Calu3 (cell line): ENCODE results near the gene C1R. TPM values are rescaled to one million over a fixed set of nuclear protein-coding genes. Genes with fewer than 3 reads are reported as not detected.

ENCODE experiments used
- BruUV-seq: library from RNA; stranded (reverse); fragments of 400-500 nt; replicated peaks from 2 replicates; lab custom pipeline; 2021; lab: Mats Ljungman, UMichigan
- CTCF ChIA-PET: fragments of 300-600 bp; sonication (Branson Sonifier 250); formaldehyde crosslinking; loops from one replicate; lab custom pipeline; 2022; ENCODE audit warnings: antibody characterized with exemption; lab: Charles Lee
- DNase-seq: peaks from one replicate; pipeline ENCODE4 v3.0.0; 2022
- H3K27ac Mint-ChIP-seq: one replicate; pipeline ENCODE4 v1.8.0; 2022; ENCODE audit warnings: mixed read lengths; ENCODE audit not compliant: unreplicated experiment
- H3K27me3 Mint-ChIP-seq: one replicate; pipeline ENCODE4 v1.8.0; 2022; ENCODE audit warnings: mixed read lengths; ENCODE audit not compliant: unreplicated experiment
- H3K36me3 Mint-ChIP-seq: one replicate; pipeline ENCODE4 v1.8.0; 2022; ENCODE audit warnings: mild to moderate bottlenecking, moderate library complexity, mixed read lengths; ENCODE audit not compliant: insufficient read depth, unreplicated experiment
- H3K4me1 Mint-ChIP-seq: one replicate; pipeline ENCODE4 v1.8.0; 2022; ENCODE audit warnings: mild to moderate bottlenecking, low read depth, mixed read lengths; ENCODE audit not compliant: unreplicated experiment
- H3K4me3 Mint-ChIP-seq: one replicate; pipeline ENCODE4 v1.8.0; 2022; ENCODE audit warnings: mild to moderate bottlenecking, low read depth, moderate library complexity, mixed read lengths; ENCODE audit not compliant: unreplicated experiment
- H3K9me3 Mint-ChIP-seq: one replicate; pipeline ENCODE4 v1.8.0; 2022; ENCODE audit warnings: low read depth, mixed read lengths; ENCODE audit not compliant: unreplicated experiment
- intact Hi-C: fragments of 100-400 bp; cut with micrococcal nuclease; formaldehyde crosslinking; loops from one replicate; pipeline ENCODE4 v1.10.0; 2022; ENCODE audit not compliant: unreplicated experiment
- total RNA-seq: library from RNA; stranded (reverse); gene quantifications from 2 replicates; pipeline ENCODE4 v1.2.3, GENCODE V29; 2022
- TF ChIP-seq, protein P1 (sequence below): fragments of 200-600 bp; IDR thresholded peaks from one replicate; pipeline ENCODE4 v1.8.0; 2022; ENCODE audit warnings: antibody characterized with exemption; ENCODE audit not compliant: unreplicated experiment

Gene C1R
- total RNA-seq, 1 experiment from 2014 or later: 7.6 TPM

DNA sequence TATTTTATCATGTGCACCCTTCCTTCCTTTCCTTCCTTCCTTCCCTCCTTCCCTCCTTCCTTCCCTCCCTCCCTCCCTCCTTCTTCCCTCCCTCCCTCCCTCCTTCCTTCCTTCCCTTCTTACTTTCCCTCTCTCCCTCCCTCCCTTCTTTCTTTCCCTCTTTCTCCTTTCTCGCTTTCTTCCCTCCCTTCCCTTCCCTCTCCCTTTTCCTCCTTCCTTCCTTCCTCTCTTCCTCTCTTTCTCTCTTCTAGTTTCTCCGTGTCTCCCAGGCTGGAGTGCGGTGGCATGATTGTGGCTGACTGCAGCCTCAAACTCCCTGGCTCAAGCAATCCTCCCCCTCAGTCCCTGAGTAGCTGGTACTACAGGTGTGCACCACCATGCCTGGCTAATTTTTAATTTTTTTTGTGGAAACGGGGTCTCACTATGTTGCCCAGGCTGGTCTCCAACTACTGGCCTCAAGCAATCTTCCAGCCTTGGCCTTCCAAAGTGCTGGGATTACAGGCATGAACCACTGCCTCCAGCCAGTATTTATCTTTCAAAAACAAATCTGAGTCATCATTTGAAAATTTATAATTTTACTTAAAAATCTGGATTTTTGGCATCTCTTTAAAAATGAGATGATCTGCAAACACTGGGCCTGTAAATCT lies 8.9 kb upstream of the C1R start:
- no TSS peak for BruUV-seq
- DNase-seq: no peak
- CTCF ChIA-PET: no interaction called here
- Mint-ChIP-seq H3K27ac (no peak overlapping the region), H3K27me3 (no peaks in the 10 kb centered on the region), H3K4me3 (no peak overlapping the region), H3K36me3 (peaks cover 12% of the 10 kb centered on the region), H3K4me1 (no peaks in the 10 kb centered on the region), H3K9me3 (peaks cover 4% of the 10 kb centered on the region)
- intact Hi-C loops: no loop called here
- TF ChIP-seq, protein P1, sequence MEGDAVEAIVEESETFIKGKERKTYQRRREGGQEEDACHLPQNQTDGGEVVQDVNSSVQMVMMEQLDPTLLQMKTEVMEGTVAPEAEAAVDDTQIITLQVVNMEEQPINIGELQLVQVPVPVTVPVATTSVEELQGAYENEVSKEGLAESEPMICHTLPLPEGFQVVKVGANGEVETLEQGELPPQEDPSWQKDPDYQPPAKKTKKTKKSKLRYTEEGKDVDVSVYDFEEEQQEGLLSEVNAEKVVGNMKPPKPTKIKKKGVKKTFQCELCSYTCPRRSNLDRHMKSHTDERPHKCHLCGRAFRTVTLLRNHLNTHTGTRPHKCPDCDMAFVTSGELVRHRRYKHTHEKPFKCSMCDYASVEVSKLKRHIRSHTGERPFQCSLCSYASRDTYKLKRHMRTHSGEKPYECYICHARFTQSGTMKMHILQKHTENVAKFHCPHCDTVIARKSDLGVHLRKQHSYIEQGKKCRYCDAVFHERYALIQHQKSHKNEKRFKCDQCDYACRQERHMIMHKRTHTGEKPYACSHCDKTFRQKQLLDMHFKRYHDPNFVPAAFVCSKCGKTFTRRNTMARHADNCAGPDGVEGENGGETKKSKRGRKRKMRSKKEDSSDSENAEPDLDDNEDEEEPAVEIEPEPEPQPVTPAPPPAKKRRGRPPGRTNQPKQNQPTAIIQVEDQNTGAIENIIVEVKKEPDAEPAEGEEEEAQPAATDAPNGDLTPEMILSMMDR: no peak

DNA sequence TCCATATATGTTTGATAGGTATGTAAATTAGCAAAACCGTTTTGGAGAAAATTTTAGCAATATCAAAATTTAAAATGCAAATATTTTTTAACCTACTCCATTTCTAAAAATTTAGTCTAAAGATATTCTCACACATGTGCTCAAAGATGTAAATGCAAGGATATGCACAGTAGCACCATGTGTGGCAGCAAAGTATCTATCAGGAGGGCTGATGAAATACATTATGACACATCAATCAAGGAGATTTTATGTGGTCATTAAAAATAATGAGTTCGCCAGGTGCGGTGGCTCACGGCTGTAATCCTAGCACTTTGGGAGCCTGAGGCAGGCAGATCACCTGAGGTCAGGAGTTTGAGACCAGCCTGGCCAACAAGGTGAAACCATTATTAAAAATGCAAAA lies 8.0 kb upstream of the C1R start:
- TF ChIP-seq, protein P1: no peak
- Mint-ChIP-seq H3K9me3 (no peaks in the 10 kb centered on the region), H3K4me3 (no peak overlapping the region), H3K27ac (no peak overlapping the region), H3K4me1 (no peaks in the 10 kb centered on the region), H3K27me3 (no peaks in the 10 kb centered on the region), H3K36me3 (peaks cover 16% of the 10 kb centered on the region)
- BruUV-seq: no TSS peak
- intact Hi-C loops: no loop called here
- CTCF ChIA-PET: no interaction called here
- DNase-seq: no peak

DNA sequence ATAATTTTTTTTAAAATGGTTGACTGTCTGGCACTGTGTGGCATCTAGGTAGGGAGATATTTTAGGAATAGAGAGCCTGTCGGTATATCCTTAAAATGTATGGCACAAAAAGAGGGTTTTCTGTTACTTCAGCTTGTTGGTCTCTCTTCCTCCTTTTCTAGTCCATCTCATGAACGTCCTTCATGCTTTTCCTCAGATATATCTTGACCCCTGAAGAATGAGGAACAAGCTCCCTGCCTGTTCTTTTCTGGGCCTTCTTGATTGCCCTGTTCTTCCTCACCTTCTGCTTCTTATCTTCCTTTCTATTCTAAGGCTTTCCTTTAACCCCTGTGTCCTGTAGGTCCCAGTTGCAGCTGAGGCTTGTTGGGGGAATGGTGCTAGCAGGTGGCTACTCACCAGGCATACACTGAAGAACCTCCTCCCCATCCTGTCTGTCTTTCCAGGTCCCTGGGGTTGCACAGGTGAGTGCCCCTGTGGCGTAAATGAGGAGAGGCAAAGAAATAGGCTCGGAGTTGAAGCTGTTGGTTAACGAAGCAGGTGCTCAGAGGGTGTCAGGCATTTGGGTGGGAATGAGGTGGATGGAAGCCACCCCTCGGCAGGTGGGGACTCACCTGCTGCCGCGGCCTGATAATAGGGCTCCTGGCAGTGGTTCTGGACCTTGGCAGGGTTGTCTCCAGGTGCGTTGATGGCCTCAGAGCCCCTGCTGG lies 7.2 kb upstream of the C1R start:
- no peak for DNase-seq
- H3K36me3 Mint-ChIP-seq: peaks cover 20% of the 10 kb centered on the region
- H3K27ac Mint-ChIP-seq: no peak overlapping the region

DNA sequence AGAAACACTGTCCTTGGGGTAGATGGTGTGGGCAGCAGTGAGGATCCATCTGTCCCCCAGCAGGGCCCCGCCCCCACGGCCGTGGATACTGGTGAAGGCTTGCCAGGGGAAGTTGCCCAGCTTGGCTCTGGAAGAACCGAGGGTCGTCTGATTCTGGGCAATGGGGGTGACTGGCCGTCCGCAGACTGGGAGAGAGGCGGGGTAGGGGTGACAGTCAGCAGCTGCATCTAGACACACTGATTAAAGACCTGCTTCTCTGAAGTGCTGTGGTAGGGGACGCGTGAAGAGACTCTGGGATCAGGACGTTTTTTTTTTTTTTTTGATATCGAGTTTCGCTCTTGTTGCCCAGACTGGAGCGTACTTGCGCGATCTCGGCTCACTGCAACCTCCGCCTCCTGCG lies 4.7 kb upstream of the C1R start:
- no peak for DNase-seq
- Mint-ChIP-seq H3K4me3 (no peak overlapping the region), H3K36me3 (peaks cover 31% of the 10 kb centered on the region), H3K9me3 (no peaks in the 10 kb centered on the region), H3K4me1 (no peaks in the 10 kb centered on the region), H3K27ac (no peak overlapping the region), H3K27me3 (peaks cover 16% of the 10 kb centered on the region)
- CTCF ChIA-PET: no interaction called here
- no TSS peak for BruUV-seq
- TF ChIP-seq, protein P1: no peak
- intact Hi-C loops: no loop called here

More for the DNA sequence above, 7.2 kb upstream of the C1R start:
- CTCF ChIA-PET: interaction anchor here (0.6 kb wide), 1 partner anchor 504 kb away, joined by 3 read pairs; no protein-coding TSS in a partner anchor
- peaks cover 1% of the 10 kb centered on the region for H3K27me3 Mint-ChIP-seq
- no peaks in the 10 kb centered on the region for H3K9me3 Mint-ChIP-seq
- no peaks in the 10 kb centered on the region for H3K4me1 Mint-ChIP-seq
- no TSS peak for BruUV-seq
- TF ChIP-seq, protein P1: no peak
- H3K4me3 Mint-ChIP-seq: no peak overlapping the region
- intact Hi-C loops: no loop called here
